Endothelial cell of umbilical vein (primary cell): ENCODE measurements around the gene MEIS3.

Source experiments
- EZH2 ChIP-seq: IDR thresholded peaks from 2 replicates; pipeline ENCODE4 v1.6.1; 2012; ENCODE audit warnings: borderline replicate concordance, low read depth, mild to moderate bottlenecking, moderate library complexity, low read length, inconsistent platforms; ENCODE audit not compliant: severe bottlenecking
- GATA2 ChIP-seq: IDR thresholded peaks from 2 replicates; pipeline ENCODE4 v1.7.0; 2011; ENCODE audit warnings: low read depth, mild to moderate bottlenecking, moderate library complexity, mixed read lengths, low read length; ENCODE audit not compliant: insufficient read length, insufficient read depth
- MYC ChIP-seq: IDR thresholded peaks from one replicate; pipeline ENCODE4 v1.6.1; 2011; ENCODE audit warnings: mild to moderate bottlenecking, low read depth, low read length
- POLR2A ChIP-seq: IDR thresholded peaks from 2 replicates; pipeline ENCODE4 v1.6.1; 2012; ENCODE audit warnings: low read depth, mild to moderate bottlenecking, control low read depth, low read length
- POLR2AphosphoS5 ChIP-seq: IDR thresholded peaks from 2 replicates; pipeline ENCODE4 v1.6.1; 2012; ENCODE audit warnings: low read depth, mild to moderate bottlenecking, control low read depth, low read length, moderate library complexity; ENCODE audit not compliant: insufficient read depth
- TF ChIP-seq, protein P1 (sequence below), 2 donors: IDR thresholded peaks; 1 replicate in 1 of 2; 2 replicates in 1 of 2; pipeline ENCODE4 v1.5.1; 2011; ENCODE audit warnings: low read length in 2 of 2, mild to moderate bottlenecking in 2 of 2, moderate library complexity in 2 of 2, control low read depth in 1 of 2, inconsistent platforms in 1 of 2, low read depth in 1 of 2; ENCODE audit not compliant: insufficient read depth in 1 of 2; ENCODE audit errors: extremely low read depth in 1 of 2
- TF ChIP-seq, protein P2 (sequence below): IDR thresholded peaks from 2 replicates; pipeline ENCODE4 v1.6.1; 2011; ENCODE audit not compliant: insufficient read depth, insufficient read length

DNA sequence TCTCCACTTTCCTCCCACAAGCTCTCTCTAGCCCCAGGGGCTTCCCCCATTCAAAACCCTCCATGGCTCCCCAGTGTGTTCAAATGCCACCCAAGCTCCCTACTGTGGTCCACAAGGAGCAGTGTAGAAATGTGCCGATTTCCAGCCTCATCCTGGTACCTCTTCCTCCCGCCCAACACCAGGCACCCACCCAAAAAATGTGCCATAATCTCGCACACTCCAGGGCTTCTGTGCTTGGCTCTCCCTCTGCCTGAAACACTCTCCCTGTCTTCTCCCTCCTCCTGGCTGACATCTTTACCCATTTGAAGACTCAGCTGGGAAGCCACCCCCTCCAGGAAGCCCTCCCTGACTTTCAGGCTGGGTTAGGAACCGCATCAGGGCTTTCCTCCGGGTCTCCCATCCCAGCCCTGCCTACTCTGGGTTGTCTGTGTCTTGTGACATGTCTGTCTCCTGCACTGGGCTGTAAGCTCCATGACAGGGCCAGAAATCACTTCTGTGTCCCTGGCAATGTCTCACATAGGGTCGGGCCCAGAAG, 16.6 kb upstream of the MEIS3 start:
- TF ChIP-seq, protein P1, sequence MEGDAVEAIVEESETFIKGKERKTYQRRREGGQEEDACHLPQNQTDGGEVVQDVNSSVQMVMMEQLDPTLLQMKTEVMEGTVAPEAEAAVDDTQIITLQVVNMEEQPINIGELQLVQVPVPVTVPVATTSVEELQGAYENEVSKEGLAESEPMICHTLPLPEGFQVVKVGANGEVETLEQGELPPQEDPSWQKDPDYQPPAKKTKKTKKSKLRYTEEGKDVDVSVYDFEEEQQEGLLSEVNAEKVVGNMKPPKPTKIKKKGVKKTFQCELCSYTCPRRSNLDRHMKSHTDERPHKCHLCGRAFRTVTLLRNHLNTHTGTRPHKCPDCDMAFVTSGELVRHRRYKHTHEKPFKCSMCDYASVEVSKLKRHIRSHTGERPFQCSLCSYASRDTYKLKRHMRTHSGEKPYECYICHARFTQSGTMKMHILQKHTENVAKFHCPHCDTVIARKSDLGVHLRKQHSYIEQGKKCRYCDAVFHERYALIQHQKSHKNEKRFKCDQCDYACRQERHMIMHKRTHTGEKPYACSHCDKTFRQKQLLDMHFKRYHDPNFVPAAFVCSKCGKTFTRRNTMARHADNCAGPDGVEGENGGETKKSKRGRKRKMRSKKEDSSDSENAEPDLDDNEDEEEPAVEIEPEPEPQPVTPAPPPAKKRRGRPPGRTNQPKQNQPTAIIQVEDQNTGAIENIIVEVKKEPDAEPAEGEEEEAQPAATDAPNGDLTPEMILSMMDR (IDR thresholded peaks at IDR 0.05; ENCODE audit: extremely low read depth in 1 of 2, insufficient read depth in 1 of 2, low read depth in 1 of 2, low read length in 2 of 2) = no peak
- no peak for TF ChIP-seq MYC
- TF ChIP-seq POLR2AphosphoS5 = no peak
- TF ChIP-seq POLR2A = no peak
- no peak for TF ChIP-seq GATA2
- no peak for TF ChIP-seq EZH2
- TF ChIP-seq, protein P2, sequence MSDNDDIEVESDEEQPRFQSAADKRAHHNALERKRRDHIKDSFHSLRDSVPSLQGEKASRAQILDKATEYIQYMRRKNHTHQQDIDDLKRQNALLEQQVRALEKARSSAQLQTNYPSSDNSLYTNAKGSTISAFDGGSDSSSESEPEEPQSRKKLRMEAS = no peak
